ENCODE results near the gene ASB7. TPM values are rescaled to one million over a fixed set of nuclear protein-coding genes. Genes with fewer than 3 reads are reported as not detected.

Gene ASB7
- total RNA-seq, 1 experiment from 2014 or later: 14.4 TPM

DNA sequence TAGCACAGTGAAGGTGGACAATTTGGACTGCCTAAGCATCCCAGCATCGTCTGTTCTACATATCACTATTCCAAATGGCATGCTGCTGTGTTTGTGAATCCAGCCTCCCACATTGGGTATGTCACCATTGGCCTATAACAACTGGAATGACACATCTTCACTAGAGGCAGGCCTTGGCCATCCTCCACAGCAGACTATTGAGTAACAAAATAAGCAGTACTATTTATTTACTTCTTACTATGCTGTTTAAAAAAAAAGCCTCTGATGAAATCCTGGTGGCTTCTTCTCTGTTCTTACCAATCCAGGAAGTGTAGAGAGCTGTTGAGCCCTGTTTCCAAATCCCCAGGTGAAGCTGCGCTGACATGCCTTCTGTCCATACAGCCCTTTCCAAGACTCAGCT, 43.1 kb upstream of the ASB7 start:
- Mint-ChIP-seq H3K36me3 (ENCODE audit: insufficient read depth, unreplicated experiment) (no peaks in the 10 kb centered on the region), H3K4me1 (ENCODE audit: low read depth, unreplicated experiment) (no peaks in the 10 kb centered on the region), H3K27me3 (ENCODE audit: insufficient read depth, unreplicated experiment) (no peaks in the 10 kb centered on the region), H3K4me3 (ENCODE audit: unreplicated experiment) (no peak overlapping the region), H3K27ac (ENCODE audit: unreplicated experiment) (no peak overlapping the region), H3K9me3 (ENCODE audit: unreplicated experiment) (no peaks in the 10 kb centered on the region)
- BruUV-seq (replicated peaks): no TSS peak
- intact Hi-C loops (cut with micrococcal nuclease; ENCODE audit: unreplicated experiment): no loop called here
- POLR2A ChIA-PET: no interaction called here
- CTCF ChIA-PET: no interaction called here
- DNase-seq: no peak
- Histone ChIP-seq H3K36me3 (ENCODE audit: control insufficient read depth, insufficient read depth, low read length) (no peaks in the 10 kb centered on the region), H3K4me3 (ENCODE audit: low read depth, low read length) (no peak overlapping the region), H3K27me3 (replicated peaks; ENCODE audit: control insufficient read depth, insufficient read depth, low read length) (no peaks in the 10 kb centered on the region), H3K9me3 (no peaks in the 10 kb centered on the region), H3K4me1 (no peaks in the 10 kb centered on the region)
- TF ChIP-seq, protein P1, sequence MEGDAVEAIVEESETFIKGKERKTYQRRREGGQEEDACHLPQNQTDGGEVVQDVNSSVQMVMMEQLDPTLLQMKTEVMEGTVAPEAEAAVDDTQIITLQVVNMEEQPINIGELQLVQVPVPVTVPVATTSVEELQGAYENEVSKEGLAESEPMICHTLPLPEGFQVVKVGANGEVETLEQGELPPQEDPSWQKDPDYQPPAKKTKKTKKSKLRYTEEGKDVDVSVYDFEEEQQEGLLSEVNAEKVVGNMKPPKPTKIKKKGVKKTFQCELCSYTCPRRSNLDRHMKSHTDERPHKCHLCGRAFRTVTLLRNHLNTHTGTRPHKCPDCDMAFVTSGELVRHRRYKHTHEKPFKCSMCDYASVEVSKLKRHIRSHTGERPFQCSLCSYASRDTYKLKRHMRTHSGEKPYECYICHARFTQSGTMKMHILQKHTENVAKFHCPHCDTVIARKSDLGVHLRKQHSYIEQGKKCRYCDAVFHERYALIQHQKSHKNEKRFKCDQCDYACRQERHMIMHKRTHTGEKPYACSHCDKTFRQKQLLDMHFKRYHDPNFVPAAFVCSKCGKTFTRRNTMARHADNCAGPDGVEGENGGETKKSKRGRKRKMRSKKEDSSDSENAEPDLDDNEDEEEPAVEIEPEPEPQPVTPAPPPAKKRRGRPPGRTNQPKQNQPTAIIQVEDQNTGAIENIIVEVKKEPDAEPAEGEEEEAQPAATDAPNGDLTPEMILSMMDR (IDR thresholded peaks at IDR 0.05; ENCODE audit: insufficient read depth in 1 of 2, low read depth in 1 of 2, low read length in 1 of 2, severe bottlenecking in 1 of 2, unreplicated experiment in 1 of 2): no peak

DNA sequence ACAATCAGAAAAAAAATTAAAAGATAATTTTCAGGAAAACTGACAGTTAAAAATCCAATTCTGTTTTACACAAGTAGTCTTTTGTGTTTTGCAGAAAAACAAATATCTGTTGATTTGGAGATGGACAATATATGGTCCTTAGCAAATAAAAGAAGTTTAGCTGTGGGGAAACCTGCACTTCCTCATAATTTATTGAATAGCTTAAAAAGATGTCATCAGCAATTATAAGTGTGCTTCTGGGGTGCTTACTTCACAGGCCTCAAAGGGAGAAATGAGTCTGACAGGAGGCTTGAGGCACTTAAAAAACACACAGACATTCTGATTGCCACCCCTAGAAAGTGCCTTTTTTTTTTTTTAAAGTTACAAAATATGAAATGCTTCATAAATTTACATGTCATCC, 42.1 kb upstream of the ASB7 start:
- H3K9me3 Mint-ChIP-seq (ENCODE audit: unreplicated experiment): no peaks in the 10 kb centered on the region
- no peak for DNase-seq
- Histone ChIP-seq H3K4me3 (ENCODE audit: low read depth, low read length) (no peak overlapping the region), H3K27me3 (replicated peaks; ENCODE audit: control insufficient read depth, insufficient read depth, low read length) (no peaks in the 10 kb centered on the region), H3K36me3 (ENCODE audit: control insufficient read depth, insufficient read depth, low read length) (no peaks in the 10 kb centered on the region), H3K4me1 (no peaks in the 10 kb centered on the region), H3K9me3 (no peaks in the 10 kb centered on the region)
- ChIA-PET CTCF (no interaction called here), POLR2A (no interaction called here)
- H3K36me3 Mint-ChIP-seq (ENCODE audit: insufficient read depth, unreplicated experiment): no peaks in the 10 kb centered on the region
- BruUV-seq (replicated peaks): no TSS peak
- TF ChIP-seq, protein P1 (IDR thresholded peaks at IDR 0.05; ENCODE audit: insufficient read depth in 1 of 2, low read depth in 1 of 2, low read length in 1 of 2, severe bottlenecking in 1 of 2, unreplicated experiment in 1 of 2): no peak
- no peaks in the 10 kb centered on the region for H3K27me3 Mint-ChIP-seq (ENCODE audit: insufficient read depth, unreplicated experiment)
- intact Hi-C loops (cut with micrococcal nuclease; ENCODE audit: unreplicated experiment): no loop called here
- no peak overlapping the region for H3K4me3 Mint-ChIP-seq (ENCODE audit: unreplicated experiment)
- H3K4me1 Mint-ChIP-seq (ENCODE audit: low read depth, unreplicated experiment): no peaks in the 10 kb centered on the region
- no peak overlapping the region for H3K27ac Mint-ChIP-seq (ENCODE audit: unreplicated experiment)

DNA sequence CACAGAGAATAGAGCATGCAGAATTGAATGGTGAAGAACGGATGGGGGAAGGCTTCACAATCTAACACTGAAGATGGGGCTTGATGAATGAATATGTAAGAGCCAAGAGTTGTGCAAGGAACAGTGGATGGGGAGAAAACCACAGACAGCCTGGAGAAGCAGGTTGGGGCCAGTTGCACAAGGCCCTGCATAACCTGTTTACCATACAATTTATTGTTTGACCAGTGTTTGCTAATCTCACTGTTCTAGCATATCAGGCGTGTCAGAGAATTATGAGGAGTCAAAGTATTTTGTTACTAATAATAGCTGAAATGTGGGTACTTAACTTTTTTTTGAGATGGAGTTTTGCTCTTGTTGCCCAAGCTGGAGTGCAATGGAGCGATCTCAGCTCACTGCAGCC, 36.8 kb upstream of the ASB7 start:
- H3K4me3 Mint-ChIP-seq (ENCODE audit: unreplicated experiment): no peak overlapping the region
- H3K4me1 Mint-ChIP-seq (ENCODE audit: low read depth, unreplicated experiment): no peaks in the 10 kb centered on the region
- no peaks in the 10 kb centered on the region for H3K4me1 ChIP-seq
- H3K9me3 Mint-ChIP-seq (ENCODE audit: unreplicated experiment): no peaks in the 10 kb centered on the region
- no peaks in the 10 kb centered on the region for H3K27me3 Mint-ChIP-seq (ENCODE audit: insufficient read depth, unreplicated experiment)
- H3K27ac Mint-ChIP-seq (ENCODE audit: unreplicated experiment): no peak overlapping the region
- no peak overlapping the region for H3K4me3 ChIP-seq (ENCODE audit: low read depth, low read length)
- TF ChIP-seq, protein P1 (IDR thresholded peaks at IDR 0.05; ENCODE audit: insufficient read depth in 1 of 2, low read depth in 1 of 2, low read length in 1 of 2, severe bottlenecking in 1 of 2, unreplicated experiment in 1 of 2): no peak
- peaks cover 5% of the 10 kb centered on the region for H3K36me3 Mint-ChIP-seq (ENCODE audit: insufficient read depth, unreplicated experiment)
- BruUV-seq (replicated peaks): no TSS peak
- intact Hi-C loops (cut with micrococcal nuclease; ENCODE audit: unreplicated experiment): no loop called here
- POLR2A ChIA-PET: interaction anchor here (0.6 kb wide), 1 partner anchor 362 kb away, joined by 4 read pairs; no protein-coding TSS in a partner anchor
- H3K9me3 ChIP-seq: no peaks in the 10 kb centered on the region
- H3K27me3 ChIP-seq (replicated peaks; ENCODE audit: control insufficient read depth, insufficient read depth, low read length): no peaks in the 10 kb centered on the region
- CTCF ChIA-PET: no interaction called here
- no peak for DNase-seq
- no peaks in the 10 kb centered on the region for H3K36me3 ChIP-seq (ENCODE audit: control insufficient read depth, insufficient read depth, low read length)

All from Caco-2 (cell line).